BE2C (cell line): Measurements from ENCODE around the gene PRKAR1B.

Experiments used
- DNase-seq: peaks from one replicate; pipeline ENCODE4 v3.0.0-alpha.2; 2020
- H3K27me3 ChIP-seq: fragments of 250-450 bp; sonication (Bioruptor Pico); 2 replicates; pipeline ENCODE4 v1.5.1; 2020; ENCODE audit warnings: mild to moderate bottlenecking
- H3K36me3 ChIP-seq: fragments of 250-450 bp; sonication (Bioruptor Pico); 2 replicates; pipeline ENCODE4 v1.5.1; 2020; ENCODE audit warnings: mild to moderate bottlenecking
- H3K4me1 ChIP-seq: fragments of 250-450 bp; sonication (Bioruptor Pico); 2 replicates; pipeline ENCODE4 v1.5.1; 2020
- H3K4me3 ChIP-seq: 2 replicates; pipeline ENCODE4 v1.5.1; 2011; ENCODE audit warnings: low read depth, low read length
- H3K9me3 ChIP-seq: fragments of 250-450 bp; sonication (Bioruptor Pico); 2 replicates; pipeline ENCODE4 v1.5.1; 2020
- TF ChIP-seq, protein P1 (sequence below): IDR thresholded peaks from 2 replicates; pipeline ENCODE4 v1.5.1; 2012; ENCODE audit warnings: mild to moderate bottlenecking, low read depth, low read length

The PRKAR1B gene

GRCh38 chr7:522951-523314 is 204.1 kb downstream of the PRKAR1B start:
- TF ChIP-seq, protein P1, sequence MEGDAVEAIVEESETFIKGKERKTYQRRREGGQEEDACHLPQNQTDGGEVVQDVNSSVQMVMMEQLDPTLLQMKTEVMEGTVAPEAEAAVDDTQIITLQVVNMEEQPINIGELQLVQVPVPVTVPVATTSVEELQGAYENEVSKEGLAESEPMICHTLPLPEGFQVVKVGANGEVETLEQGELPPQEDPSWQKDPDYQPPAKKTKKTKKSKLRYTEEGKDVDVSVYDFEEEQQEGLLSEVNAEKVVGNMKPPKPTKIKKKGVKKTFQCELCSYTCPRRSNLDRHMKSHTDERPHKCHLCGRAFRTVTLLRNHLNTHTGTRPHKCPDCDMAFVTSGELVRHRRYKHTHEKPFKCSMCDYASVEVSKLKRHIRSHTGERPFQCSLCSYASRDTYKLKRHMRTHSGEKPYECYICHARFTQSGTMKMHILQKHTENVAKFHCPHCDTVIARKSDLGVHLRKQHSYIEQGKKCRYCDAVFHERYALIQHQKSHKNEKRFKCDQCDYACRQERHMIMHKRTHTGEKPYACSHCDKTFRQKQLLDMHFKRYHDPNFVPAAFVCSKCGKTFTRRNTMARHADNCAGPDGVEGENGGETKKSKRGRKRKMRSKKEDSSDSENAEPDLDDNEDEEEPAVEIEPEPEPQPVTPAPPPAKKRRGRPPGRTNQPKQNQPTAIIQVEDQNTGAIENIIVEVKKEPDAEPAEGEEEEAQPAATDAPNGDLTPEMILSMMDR, result no peak
- Histone ChIP-seq H3K4me1 (no peaks in the 10 kb centered on the region), H3K36me3 (no peaks in the 10 kb centered on the region), H3K4me3 (no peak overlapping the region), H3K9me3 (no peaks in the 10 kb centered on the region), H3K27me3 (peaks cover 69% of the 10 kb centered on the region)
- DNase-seq, result no peak

DNA sequence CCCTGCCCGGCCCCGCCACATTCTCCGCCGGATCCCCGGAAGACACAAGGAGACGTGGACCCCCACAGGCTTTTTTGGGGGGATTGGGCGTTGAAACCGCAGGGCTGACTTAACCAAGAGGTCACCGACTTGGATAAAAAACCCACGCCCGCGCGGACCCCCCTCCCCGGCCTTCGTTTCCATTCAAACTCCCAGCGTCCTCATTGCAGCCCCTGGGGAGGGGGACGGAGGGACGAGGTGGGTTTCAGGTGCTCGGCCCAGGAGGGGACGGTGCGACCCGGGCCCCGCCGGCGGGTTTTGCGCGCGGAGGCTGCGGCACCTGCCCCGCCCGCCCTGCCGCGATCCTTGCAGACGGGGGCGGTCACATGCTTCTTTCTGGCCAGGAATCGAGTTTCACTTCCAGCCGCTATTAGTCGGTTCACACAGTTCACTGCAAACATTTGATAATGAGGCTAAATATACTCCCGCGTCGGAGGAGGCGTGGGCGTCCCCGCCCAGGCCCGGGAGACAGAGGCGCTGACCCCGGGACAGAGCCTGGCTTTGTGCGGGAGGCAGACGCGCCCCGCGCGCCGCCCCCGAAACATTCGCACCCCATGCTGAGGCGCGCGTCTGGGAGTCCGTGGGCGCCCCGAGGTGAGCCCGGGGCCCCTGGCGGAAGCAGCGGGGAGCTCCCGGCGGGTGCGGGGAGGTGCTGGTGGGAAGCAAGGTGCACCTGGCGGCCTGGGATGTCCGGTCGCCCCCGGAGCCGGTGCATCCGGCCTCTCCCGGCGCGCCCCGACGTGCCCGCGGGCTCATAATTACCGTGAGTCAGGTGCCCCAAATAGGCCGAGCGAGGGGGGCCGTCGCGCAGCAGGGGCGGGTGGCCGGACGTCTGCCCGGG is 204.8 kb downstream of the PRKAR1B start:
- no peaks in the 10 kb centered on the region for H3K4me1 ChIP-seq
- peaks cover 75% of the 10 kb centered on the region for H3K27me3 ChIP-seq
- H3K4me3 ChIP-seq, result no peak overlapping the region
- no peaks in the 10 kb centered on the region for H3K36me3 ChIP-seq
- H3K9me3 ChIP-seq, result no peaks in the 10 kb centered on the region
- DNase-seq, result no peak
- TF ChIP-seq, protein P1, result no peak

DNA sequence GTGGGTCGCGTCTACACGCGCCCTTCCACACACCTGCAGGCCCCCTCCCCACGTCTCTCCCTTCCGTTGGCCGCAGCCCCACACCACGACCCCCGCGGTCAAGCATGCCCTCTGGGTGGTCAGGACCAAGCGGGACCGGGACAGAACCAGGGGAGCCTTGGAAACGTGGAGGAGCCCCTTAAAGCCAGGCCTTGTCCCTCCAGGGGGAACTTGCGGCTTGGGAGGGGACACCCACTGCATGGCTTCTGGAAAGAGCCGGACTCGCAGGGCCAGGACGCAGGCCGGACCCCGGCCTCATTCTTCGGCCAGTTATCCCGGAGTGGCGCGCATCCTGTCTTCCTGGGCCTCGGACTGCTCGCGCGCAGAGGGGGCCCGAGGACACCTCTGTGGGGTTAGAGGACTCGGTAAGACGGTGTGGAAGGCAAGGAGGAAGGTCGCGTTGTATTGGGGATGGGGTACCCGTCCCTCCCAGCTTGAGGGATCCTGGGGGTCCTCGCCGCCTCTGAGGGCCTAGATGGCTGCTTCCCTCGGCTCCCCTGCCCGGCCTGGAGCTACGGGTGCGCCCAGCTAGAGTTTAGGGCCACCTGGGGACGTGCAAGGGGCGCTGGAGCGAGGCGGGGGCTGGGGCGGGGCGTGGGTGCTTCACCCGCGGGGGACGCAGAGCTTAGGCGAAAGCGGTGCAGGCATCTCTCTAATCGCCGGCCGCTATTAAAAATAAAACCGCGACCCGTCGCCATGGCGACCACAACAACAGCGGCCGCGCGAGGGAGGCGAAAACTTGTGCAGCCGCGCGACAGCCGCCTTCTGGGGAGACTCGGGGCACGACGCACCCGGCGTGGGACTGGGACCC is 205.6 kb downstream of the PRKAR1B start:
- TF ChIP-seq, protein P1, result no peak
- H3K9me3 ChIP-seq, result no peaks in the 10 kb centered on the region
- H3K4me1 ChIP-seq, result no peaks in the 10 kb centered on the region
- no peak overlapping the region for H3K4me3 ChIP-seq
- no peaks in the 10 kb centered on the region for H3K36me3 ChIP-seq
- no peak for DNase-seq
- H3K27me3 ChIP-seq, result peaks cover 83% of the 10 kb centered on the region

GRCh38 chr7:520503-521161 is 206.4 kb downstream of the PRKAR1B start:
- Histone ChIP-seq H3K4me3 (no peak overlapping the region), H3K27me3 (peaks cover 86% of the 10 kb centered on the region), H3K4me1 (no peaks in the 10 kb centered on the region), H3K36me3 (no peaks in the 10 kb centered on the region), H3K9me3 (no peaks in the 10 kb centered on the region)
- no peak for DNase-seq
- TF ChIP-seq, protein P1, result no peak

DNA sequence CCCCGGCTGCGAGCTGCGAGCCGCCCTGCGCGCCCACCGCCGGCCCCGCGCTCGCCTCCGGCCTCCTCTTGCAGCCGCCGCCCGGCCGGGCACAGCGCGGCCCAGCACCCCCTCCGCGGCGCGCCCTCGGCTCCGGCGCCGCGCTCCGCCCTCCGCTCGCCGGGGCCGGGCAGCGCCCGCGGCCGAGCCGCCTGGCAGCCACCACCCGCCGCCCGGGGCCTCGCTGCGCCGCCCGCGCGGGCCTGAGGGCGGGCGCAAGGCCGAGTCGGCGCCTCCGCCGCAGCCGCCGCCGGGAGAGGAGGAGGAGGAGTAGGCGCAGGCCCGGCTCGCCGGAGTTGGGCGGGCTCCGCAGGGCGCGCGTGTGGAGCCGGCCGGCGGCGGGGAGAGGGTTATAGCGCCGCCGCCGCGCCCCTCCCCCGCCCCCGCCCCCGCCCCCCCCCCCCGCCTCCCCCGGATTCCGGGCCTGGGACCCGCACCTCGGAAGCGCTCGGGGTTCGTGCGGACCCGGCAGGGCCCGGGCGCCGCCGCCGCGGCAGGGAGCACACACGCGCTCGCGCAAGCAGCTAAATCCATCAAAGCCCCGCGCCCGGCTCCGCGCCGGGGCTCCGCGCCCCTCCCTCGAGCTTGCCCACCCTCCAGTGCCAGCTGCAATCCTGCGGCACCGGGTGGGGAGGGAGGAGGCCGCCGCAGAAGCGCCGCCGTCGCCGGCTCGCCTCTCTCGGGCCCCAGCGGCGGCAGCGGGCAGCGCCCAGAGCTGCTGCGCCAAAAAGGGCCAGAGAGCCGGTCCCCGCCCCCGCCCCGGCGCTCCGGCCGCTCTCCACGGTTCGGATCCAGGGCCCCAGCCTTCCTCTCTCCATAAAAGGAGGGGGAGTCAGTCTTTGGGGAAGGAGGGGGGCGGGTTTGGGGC is 207.3 kb downstream of the PRKAR1B start, which contains the start of gene PDGFA:
Gene PDGFA, minus strand, starts transcription at position 363 of the 907 bp plus-strand sequence. CDS start 845 bp downstream, outside the sequence.
- DNase-seq, result no peak
- Histone ChIP-seq H3K9me3 (no peaks in the 10 kb centered on the region), H3K4me1 (no peaks in the 10 kb centered on the region), H3K4me3 (no peak within 1 kb of the TSS), H3K36me3 (no peaks in the 10 kb centered on the region), H3K27me3 (peaks cover 91% of the 10 kb centered on the region)
- TF ChIP-seq, protein P1, result no peak
